SK-N-SH (cell line): ENCODE data around the gene NIN. TPM values are rescaled to one million over a fixed set of nuclear protein-coding genes. Genes with fewer than 3 reads are reported as not detected.

Experiments
- CTCF ChIA-PET: fragments of 300-600, 350-600 bp; formaldehyde crosslinking; extraction: SDS; loops from one replicate; lab custom pipeline; 2021; lab: Yijun Ruan, JAX
- POLR2A ChIA-PET: fragments of 350-600 bp; sonication (Branson Sonifier 250); formaldehyde crosslinking; extraction: SDS; loops from one replicate; lab custom pipeline; 2020; ENCODE audit warnings: antibody characterized with exemption, inconsistent platforms; lab: Yijun Ruan, JAX
- DNase-seq: peaks from one replicate; pipeline ENCODE4 v3.0.0; 2012
- H2AFZ ChIP-seq: fragments of 200-600 bp; sonication (generic); 2 replicates; pipeline ENCODE4 v1.8.1; 2016; ENCODE audit warnings: antibody characterized with exemption, mild to moderate bottlenecking, low read depth
- H3F3A ChIP-seq: fragments of 200-600 bp; sonication (generic); replicated peaks from 2 replicates; pipeline ENCODE3; 2016; ENCODE audit warnings: antibody characterized with exemption, mild to moderate bottlenecking; ENCODE audit not compliant: insufficient read depth
- H3K27ac ChIP-seq, 2 experiments: fragments of 200-500 bp in 1 of 2; fragments of 200-600 bp in 1 of 2; sonication (Bioruptor generic) in 1 of 2; sonication (generic), shearing (Covaris generic) in 1 of 2; 2 replicates each; pipeline versions ENCODE4 v1.5.1 to v1.6.1; 2014 to 2016; ENCODE audit warnings: low read depth in 2 of 2, inconsistent platforms in 1 of 2, low read length in 1 of 2, mild to moderate bottlenecking in 1 of 2, mixed read lengths in 1 of 2
- H3K27me3 ChIP-seq: fragments of 200-600 bp; sonication (generic), shearing (Covaris generic); 2 replicates; pipeline ENCODE4 v1.6.1; 2016; ENCODE audit warnings: mixed run types; ENCODE audit not compliant: insufficient read depth
- H3K36me3 ChIP-seq, 2 experiments: fragments of 200-500 bp in 1 of 2; fragments of 200-600 bp in 1 of 2; sonication (Bioruptor generic) in 1 of 2; sonication (generic) in 1 of 2; replicated peaks in 1 of 2; 2 replicates each; pipeline versions ENCODE3 to v1.5.1; 2014 to 2016; ENCODE audit warnings: low read length in 1 of 2, mild to moderate bottlenecking in 1 of 2; ENCODE audit not compliant: insufficient read depth in 2 of 2, control insufficient read depth in 1 of 2
- H3K4me1 ChIP-seq, 2 experiments: fragments of 200-500 bp in 1 of 2; fragments of 200-600 bp in 1 of 2; sonication (Bioruptor generic) in 1 of 2; sonication (generic), shearing (Covaris generic) in 1 of 2; 2 replicates each; pipeline versions ENCODE4 v1.5.1 to v1.6.1; 2014 to 2016; ENCODE audit warnings: low read depth in 1 of 2, low read length in 1 of 2, mixed run types in 1 of 2; ENCODE audit not compliant: insufficient read depth in 2 of 2, control insufficient read depth in 1 of 2
- H3K4me2 ChIP-seq: fragments of 200-600 bp; sonication (generic), shearing (Covaris generic); 2 replicates; pipeline ENCODE4 v1.6.1; 2017; ENCODE audit warnings: mixed run types
- H3K4me3 ChIP-seq, 2 experiments: fragments of 200-500 bp in 1 of 2; fragments of 200-600 bp in 1 of 2; sonication (Bioruptor generic) in 1 of 2; sonication (generic), shearing (Covaris generic) in 1 of 2; 2 replicates each; pipeline versions ENCODE4 v1.5.1 to v1.8.1; 2014 to 2016; ENCODE audit warnings: low read depth in 2 of 2, inconsistent platforms in 1 of 2, low read length in 1 of 2, mild to moderate bottlenecking in 1 of 2, mixed read lengths in 1 of 2, moderate library complexity in 1 of 2
- H3K79me2 ChIP-seq: fragments of 200-600 bp; sonication (generic); 2 replicates; pipeline ENCODE4 v1.8.1; 2017; ENCODE audit warnings: mild to moderate bottlenecking; ENCODE audit not compliant: insufficient read depth
- H3K9ac ChIP-seq: fragments of 200-600 bp; sonication (generic); 2 replicates; pipeline ENCODE4 v1.6.1; 2017; ENCODE audit warnings: mixed run types
- H3K9me2 ChIP-seq: fragments of 200-600 bp; sonication (generic); 2 replicates; pipeline ENCODE4 v1.6.1; 2017; ENCODE audit warnings: mixed run types
- H3K9me3 ChIP-seq: fragments of 200-600 bp; sonication (generic); 2 replicates; pipeline ENCODE4 v1.6.1; 2017; ENCODE audit warnings: mixed run types, mild to moderate bottlenecking, moderate library complexity
- H4K20me1 ChIP-seq: fragments of 200-600 bp; sonication (generic); 2 replicates; pipeline ENCODE4 v1.6.1; 2017; ENCODE audit warnings: mild to moderate bottlenecking, mixed run types; ENCODE audit not compliant: insufficient read depth
- ELF1 ChIP-seq: IDR thresholded peaks from 2 replicates; pipeline ENCODE4 v1.4.0; 2012
- EP300 ChIP-seq, 2 experiments: IDR thresholded peaks; 2 replicates each; pipeline versions ENCODE4 v1.4.0 to v1.6.1; 2012; ENCODE audit warnings: borderline replicate concordance in 1 of 2, low read depth in 1 of 2, low read length in 1 of 2
- FOXJ3 ChIP-seq: sonication (generic); formaldehyde crosslinking; IDR thresholded peaks from 2 replicates; pipeline ENCODE4 v1.5.1; 2020; ENCODE audit warnings: mild to moderate bottlenecking, missing genetic modification reagents
- GABPA ChIP-seq: IDR thresholded peaks from 2 replicates; pipeline ENCODE4 v1.4.0; 2012; ENCODE audit warnings: low read depth, mild to moderate bottlenecking
- JUND ChIP-seq: IDR thresholded peaks from 2 replicates; pipeline ENCODE4 v1.4.0; 2012
- NRF1 ChIP-seq: IDR thresholded peaks from 2 replicates; pipeline ENCODE4 v1.6.1; 2012; ENCODE audit warnings: low read depth, mild to moderate bottlenecking, low read length
- PBX3 ChIP-seq: IDR thresholded peaks from 2 replicates; pipeline ENCODE4; 2012
- POLR2AphosphoS5 ChIP-seq: IDR thresholded peaks from 2 replicates; pipeline ENCODE4 v1.6.1; 2012; ENCODE audit warnings: low read depth, low read length
- RAD21 ChIP-seq: IDR thresholded peaks from 2 replicates; pipeline ENCODE4 v1.6.1; 2012; ENCODE audit warnings: mild to moderate bottlenecking, low read length
- RCOR1 ChIP-seq: fragments of 150-350 bp; IDR thresholded peaks from 2 replicates; pipeline ENCODE4 v1.6.1; 2017; ENCODE audit warnings: antibody characterized with exemption, low read length
- RFX5 ChIP-seq: IDR thresholded peaks from 2 replicates; pipeline ENCODE4 v1.6.1; 2012; ENCODE audit warnings: mild to moderate bottlenecking, improper control_type of control experiment, low read length
- SMC3 ChIP-seq: IDR thresholded peaks from 2 replicates; pipeline ENCODE4 v1.6.1; 2012; ENCODE audit warnings: low read depth, low read length, improper control_type of control experiment
- TAF1 ChIP-seq: IDR thresholded peaks from 2 replicates; pipeline ENCODE4 v1.6.1; 2012; ENCODE audit warnings: low read depth, mild to moderate bottlenecking, low read length, moderate library complexity, borderline replicate concordance
- TEAD4 ChIP-seq: IDR thresholded peaks from 2 replicates; pipeline ENCODE4 v1.4.0; 2012; ENCODE audit warnings: mild to moderate bottlenecking, borderline replicate concordance; ENCODE audit not compliant: insufficient read depth
- WGBS: methylation state at CpG from one replicate; pipeline ENCODE4 v1.1.6; 2017; ENCODE audit warnings: low lambda C conversion rate; 5-methylcytosine and 5-hydroxymethylcytosine counted together
- polyA plus RNA-seq, 3 experiments: library from polyadenylated mRNA; depleted of rRNA; stranded (reverse); fragments of >200 nt; gene quantifications; 2 replicates each; pipeline ENCODE4 v1.2.3, GENCODE V29; 2012
- TF ChIP-seq, protein P1 (sequence below): IDR thresholded peaks from 2 replicates; pipeline ENCODE4 v1.4.0; 2012; ENCODE audit warnings: low read depth
- TF ChIP-seq, protein P2 (sequence below): fragments of 150-350 bp; IDR thresholded peaks from 2 replicates; pipeline ENCODE4 v1.6.1; 2016; ENCODE audit warnings: mild to moderate bottlenecking, low read depth, low read length
- TF ChIP-seq, protein P3 (sequence below): IDR thresholded peaks from 2 replicates; pipeline ENCODE4 v1.6.1; 2012; ENCODE audit warnings: mild to moderate bottlenecking, low read depth, low read length, moderate library complexity
- TF ChIP-seq, protein P4 (sequence below): IDR thresholded peaks from 2 replicates; pipeline ENCODE4 v1.4.0; 2012; ENCODE audit warnings: low read depth, borderline replicate concordance

NIN gene
- polyA plus RNA-seq, 1 of the 3 experiments (the other 2 are of a cell fraction): 10.0 TPM

DNA sequence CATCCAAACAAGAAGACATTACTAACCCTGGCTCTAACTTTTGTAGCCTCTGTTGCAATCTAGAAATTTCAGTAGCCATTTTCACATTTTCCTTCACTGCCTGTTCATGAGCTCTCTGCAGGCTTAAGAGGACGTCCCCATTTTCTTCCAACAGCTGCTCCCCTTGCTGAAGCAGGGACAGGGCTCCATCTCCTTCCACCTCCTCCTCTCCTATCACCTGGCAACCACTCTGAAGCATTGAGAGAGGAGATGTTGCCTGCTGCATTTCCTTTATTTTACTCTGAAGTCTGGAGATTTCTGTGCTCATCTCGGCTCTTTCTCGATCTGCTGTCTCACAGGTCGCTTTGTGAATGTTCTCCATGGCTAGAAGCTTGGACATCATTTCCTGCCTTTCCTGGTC lies 73.3 kb downstream of the NIN start:
- Histone ChIP-seq H3K27me3 (no peaks in the 10 kb centered on the region), H3K9ac (no peak overlapping the region), H4K20me1 (no peaks in the 10 kb centered on the region), H3K79me2 (peaks cover 8% of the 10 kb centered on the region; the same call in 1 of the 2 replicates), H3K36me3 (peaks cover 59 to 81% of the 10 kb centered on the region in 2 experiments), H3K4me1 (peaks cover 0 to 1% of the 10 kb centered on the region in 2 experiments; a peak in 3 of 4 replicates), H3K9me2 (no peaks in the 10 kb centered on the region), H3F3A (peaks cover under 1% of the 10 kb centered on the region), H3K27ac (no peak overlapping the region), H3K4me2 (no peak overlapping the region), H3K4me3 (no peak overlapping the region), H2AFZ (no peak overlapping the region), H3K9me3 (no peaks in the 10 kb centered on the region)
- TF ChIP-seq EP300 (IDR thresholded peaks at IDR 0.05; ENCODE audit: borderline replicate concordance in 1 of 2, low read depth in 1 of 2, low read length in 1 of 2): no peak
- TF ChIP-seq TAF1: no peak
- TF ChIP-seq, protein P1, sequence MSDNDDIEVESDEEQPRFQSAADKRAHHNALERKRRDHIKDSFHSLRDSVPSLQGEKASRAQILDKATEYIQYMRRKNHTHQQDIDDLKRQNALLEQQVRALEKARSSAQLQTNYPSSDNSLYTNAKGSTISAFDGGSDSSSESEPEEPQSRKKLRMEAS: no peak
- TF ChIP-seq RAD21: no peak
- POLR2A ChIA-PET: interaction anchor here (1.3 kb wide), 1 partner anchor 11 kb away, joined by 3 read pairs; no protein-coding TSS in a partner anchor
- 97% methylated on average over 4 of the region's 4 CpGs for WGBS
- CTCF ChIA-PET: interaction anchor here (0.8 to 1.5 kb wide), 7 partner anchors 11 to 138 kb away, joined by 3 to 4 read pairs (median 3); no protein-coding TSS in a partner anchor
- DNase-seq: no peak

GRCh38 chr14:50756300-50756699 lies 74.7 kb downstream of the NIN start:
- ChIA-PET CTCF (interaction anchor here (1.4 kb wide), 1 partner anchor 21 kb away, joined by 4 read pairs; no protein-coding TSS in a partner anchor), POLR2A (interaction anchor here (1.3 kb wide), 1 partner anchor 13 kb away, joined by 3 read pairs; no protein-coding TSS in a partner anchor)
- WGBS: 90% methylated on average over 8 of the region's 8 CpGs
- no peak for DNase-seq
- Histone ChIP-seq H2AFZ (no peak overlapping the region), H3K36me3 (peaks cover 56 to 82% of the 10 kb centered on the region in 2 experiments), H3K9me3 (no peaks in the 10 kb centered on the region), H3K4me3 (no peak overlapping the region), H3K79me2 (peaks cover 8% of the 10 kb centered on the region; the same call in 1 of the 2 replicates), H3K27ac (no peak overlapping the region), H3K4me2 (no peak overlapping the region), H3K9ac (no peak overlapping the region), H3K9me2 (no peaks in the 10 kb centered on the region), H3F3A (no peaks in the 10 kb centered on the region), H3K27me3 (no peaks in the 10 kb centered on the region), H4K20me1 (no peaks in the 10 kb centered on the region), H3K4me1 (no peaks in the 10 kb centered on the region; a peak in 1 of 4 replicates)
- TF ChIP-seq RAD21 (no peak), RFX5 (no peak), RCOR1 (no peak), TAF1 (no peak), PBX3 (no peak), TEAD4 (no peak), SMC3 (no peak), NRF1 (no peak), JUND (no peak), POLR2AphosphoS5 (no peak), GABPA (no peak), ELF1 (no peak), FOXJ3 (CRISPR knock-in tag) (no peak)
- TF ChIP-seq, protein P2, sequence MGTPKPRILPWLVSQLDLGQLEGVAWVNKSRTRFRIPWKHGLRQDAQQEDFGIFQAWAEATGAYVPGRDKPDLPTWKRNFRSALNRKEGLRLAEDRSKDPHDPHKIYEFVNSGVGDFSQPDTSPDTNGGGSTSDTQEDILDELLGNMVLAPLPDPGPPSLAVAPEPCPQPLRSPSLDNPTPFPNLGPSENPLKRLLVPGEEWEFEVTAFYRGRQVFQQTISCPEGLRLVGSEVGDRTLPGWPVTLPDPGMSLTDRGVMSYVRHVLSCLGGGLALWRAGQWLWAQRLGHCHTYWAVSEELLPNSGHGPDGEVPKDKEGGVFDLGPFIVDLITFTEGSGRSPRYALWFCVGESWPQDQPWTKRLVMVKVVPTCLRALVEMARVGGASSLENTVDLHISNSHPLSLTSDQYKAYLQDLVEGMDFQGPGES: no peak
- TF ChIP-seq, protein P3, sequence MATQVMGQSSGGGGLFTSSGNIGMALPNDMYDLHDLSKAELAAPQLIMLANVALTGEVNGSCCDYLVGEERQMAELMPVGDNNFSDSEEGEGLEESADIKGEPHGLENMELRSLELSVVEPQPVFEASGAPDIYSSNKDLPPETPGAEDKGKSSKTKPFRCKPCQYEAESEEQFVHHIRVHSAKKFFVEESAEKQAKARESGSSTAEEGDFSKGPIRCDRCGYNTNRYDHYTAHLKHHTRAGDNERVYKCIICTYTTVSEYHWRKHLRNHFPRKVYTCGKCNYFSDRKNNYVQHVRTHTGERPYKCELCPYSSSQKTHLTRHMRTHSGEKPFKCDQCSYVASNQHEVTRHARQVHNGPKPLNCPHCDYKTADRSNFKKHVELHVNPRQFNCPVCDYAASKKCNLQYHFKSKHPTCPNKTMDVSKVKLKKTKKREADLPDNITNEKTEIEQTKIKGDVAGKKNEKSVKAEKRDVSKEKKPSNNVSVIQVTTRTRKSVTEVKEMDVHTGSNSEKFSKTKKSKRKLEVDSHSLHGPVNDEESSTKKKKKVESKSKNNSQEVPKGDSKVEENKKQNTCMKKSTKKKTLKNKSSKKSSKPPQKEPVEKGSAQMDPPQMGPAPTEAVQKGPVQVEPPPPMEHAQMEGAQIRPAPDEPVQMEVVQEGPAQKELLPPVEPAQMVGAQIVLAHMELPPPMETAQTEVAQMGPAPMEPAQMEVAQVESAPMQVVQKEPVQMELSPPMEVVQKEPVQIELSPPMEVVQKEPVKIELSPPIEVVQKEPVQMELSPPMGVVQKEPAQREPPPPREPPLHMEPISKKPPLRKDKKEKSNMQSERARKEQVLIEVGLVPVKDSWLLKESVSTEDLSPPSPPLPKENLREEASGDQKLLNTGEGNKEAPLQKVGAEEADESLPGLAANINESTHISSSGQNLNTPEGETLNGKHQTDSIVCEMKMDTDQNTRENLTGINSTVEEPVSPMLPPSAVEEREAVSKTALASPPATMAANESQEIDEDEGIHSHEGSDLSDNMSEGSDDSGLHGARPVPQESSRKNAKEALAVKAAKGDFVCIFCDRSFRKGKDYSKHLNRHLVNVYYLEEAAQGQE: no peak
- TF ChIP-seq, protein P4, sequence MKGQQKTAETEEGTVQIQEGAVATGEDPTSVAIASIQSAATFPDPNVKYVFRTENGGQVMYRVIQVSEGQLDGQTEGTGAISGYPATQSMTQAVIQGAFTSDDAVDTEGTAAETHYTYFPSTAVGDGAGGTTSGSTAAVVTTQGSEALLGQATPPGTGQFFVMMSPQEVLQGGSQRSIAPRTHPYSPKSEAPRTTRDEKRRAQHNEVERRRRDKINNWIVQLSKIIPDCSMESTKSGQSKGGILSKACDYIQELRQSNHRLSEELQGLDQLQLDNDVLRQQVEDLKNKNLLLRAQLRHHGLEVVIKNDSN: no peak
